SK-N-SH (cell line): Measurements from ENCODE around the gene SLC10A4.
"Not testable (repeated sequence)": the region's sequence is repeated elsewhere in the genome, so short reads cannot be mapped to it uniquely, and the experiment has no call there.

Experiments used
- CHD2 ChIP-seq: fragments of 150-350 bp; IDR thresholded peaks from 2 replicates; pipeline ENCODE4 v1.6.1; 2018; ENCODE audit warnings: low read length; ENCODE audit not compliant: partially characterized antibody
- EP300 ChIP-seq, 2 experiments: IDR thresholded peaks; 2 replicates each; pipeline versions ENCODE4 v1.4.0 to v1.6.1; 2012; ENCODE audit warnings: borderline replicate concordance in 1 of 2, low read depth in 1 of 2, low read length in 1 of 2
- MAX ChIP-seq: IDR thresholded peaks from 2 replicates; pipeline ENCODE4 v1.4.0; 2012; ENCODE audit warnings: low read depth
- MXI1 ChIP-seq: IDR thresholded peaks from 2 replicates; pipeline ENCODE4 v1.6.1; 2012; ENCODE audit warnings: mild to moderate bottlenecking, low read depth, low read length, improper control_type of control experiment
- POLR2AphosphoS5 ChIP-seq: IDR thresholded peaks from 2 replicates; pipeline ENCODE4 v1.6.1; 2012; ENCODE audit warnings: low read depth, low read length
- RAD21 ChIP-seq: IDR thresholded peaks from 2 replicates; pipeline ENCODE4 v1.6.1; 2012; ENCODE audit warnings: mild to moderate bottlenecking, low read length
- RCOR1 ChIP-seq: fragments of 150-350 bp; IDR thresholded peaks from 2 replicates; pipeline ENCODE4 v1.6.1; 2017; ENCODE audit warnings: antibody characterized with exemption, low read length
- RFX5 ChIP-seq: IDR thresholded peaks from 2 replicates; pipeline ENCODE4 v1.6.1; 2012; ENCODE audit warnings: mild to moderate bottlenecking, improper control_type of control experiment, low read length
- SIN3A ChIP-seq: IDR thresholded peaks from 2 replicates; pipeline ENCODE4 v1.6.1; 2012; ENCODE audit warnings: low read depth, mild to moderate bottlenecking, low read length, moderate library complexity, borderline replicate concordance
- TAF1 ChIP-seq: IDR thresholded peaks from 2 replicates; pipeline ENCODE4 v1.6.1; 2012; ENCODE audit warnings: low read depth, mild to moderate bottlenecking, low read length, moderate library complexity, borderline replicate concordance
- TF ChIP-seq, protein P1 (sequence below): fragments of 200-600 bp; sonication (generic); IDR thresholded peaks from 2 replicates; pipeline ENCODE4 v1.6.1; 2017; ENCODE audit warnings: antibody characterized with exemption, mild to moderate bottlenecking, moderate library complexity

DNA sequence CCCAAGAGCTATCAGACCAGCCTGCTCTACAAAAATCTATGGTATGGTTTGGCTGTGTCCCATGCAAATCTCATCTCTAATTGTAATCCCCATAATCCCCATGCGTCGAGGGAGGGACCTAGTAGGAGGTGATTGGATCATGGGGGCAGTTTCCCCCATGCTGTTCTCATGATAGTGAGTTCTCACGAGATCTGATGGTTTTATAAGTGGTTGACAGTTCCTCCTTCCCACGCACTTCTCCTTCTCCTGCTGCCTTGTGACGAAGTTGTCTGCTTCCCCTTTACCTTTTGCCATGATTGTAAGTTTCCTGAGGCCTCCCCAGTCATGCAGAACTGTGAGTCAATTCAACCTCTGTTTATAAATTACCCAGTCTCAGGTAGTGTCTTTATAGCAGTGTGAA, 42.2 kb upstream of the SLC10A4 start:
- TF ChIP-seq RAD21; MAX; MXI1; CHD2; SIN3A; POLR2AphosphoS5; EP300 (IDR thresholded peaks at IDR 0.05; ENCODE audit: borderline replicate concordance in 1 of 2, low read depth in 1 of 2, low read length in 1 of 2); TAF1; RFX5; RCOR1: not testable (repeated sequence)
- TF ChIP-seq, protein P1, sequence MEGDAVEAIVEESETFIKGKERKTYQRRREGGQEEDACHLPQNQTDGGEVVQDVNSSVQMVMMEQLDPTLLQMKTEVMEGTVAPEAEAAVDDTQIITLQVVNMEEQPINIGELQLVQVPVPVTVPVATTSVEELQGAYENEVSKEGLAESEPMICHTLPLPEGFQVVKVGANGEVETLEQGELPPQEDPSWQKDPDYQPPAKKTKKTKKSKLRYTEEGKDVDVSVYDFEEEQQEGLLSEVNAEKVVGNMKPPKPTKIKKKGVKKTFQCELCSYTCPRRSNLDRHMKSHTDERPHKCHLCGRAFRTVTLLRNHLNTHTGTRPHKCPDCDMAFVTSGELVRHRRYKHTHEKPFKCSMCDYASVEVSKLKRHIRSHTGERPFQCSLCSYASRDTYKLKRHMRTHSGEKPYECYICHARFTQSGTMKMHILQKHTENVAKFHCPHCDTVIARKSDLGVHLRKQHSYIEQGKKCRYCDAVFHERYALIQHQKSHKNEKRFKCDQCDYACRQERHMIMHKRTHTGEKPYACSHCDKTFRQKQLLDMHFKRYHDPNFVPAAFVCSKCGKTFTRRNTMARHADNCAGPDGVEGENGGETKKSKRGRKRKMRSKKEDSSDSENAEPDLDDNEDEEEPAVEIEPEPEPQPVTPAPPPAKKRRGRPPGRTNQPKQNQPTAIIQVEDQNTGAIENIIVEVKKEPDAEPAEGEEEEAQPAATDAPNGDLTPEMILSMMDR: not testable (repeated sequence)
